GM19324 (cell line): ENCODE measurements around the gene INHBA.

Source experiments
- ATAC-seq: cut with Tn5 transposase; IDR thresholded peaks from one replicate; pipeline ENCODE4 v1.9.1; 2021; ENCODE audit warnings: mild to moderate bottlenecking, moderate library complexity; ENCODE audit not compliant: unreplicated experiment, low FRiP score

The INHBA gene

GRCh38 chr7:41715000-41715399 lies 12.1 kb upstream of the INHBA start:
- ATAC-seq: no peak

- no peak for ATAC-seq
These were observed 8.6 kb upstream of the INHBA start for GRCh38 chr7:41711283-41712064.

GRCh38 chr7:41710838-41711237 lies 7.9 kb upstream of the INHBA start:
- no peak for ATAC-seq

- ATAC-seq: no peak
These were observed 6.7 kb upstream of the INHBA start for GRCh38 chr7:41709621-41710020.

GRCh38 chr7:41708581-41709358 lies 5.9 kb upstream of the INHBA start:
- ATAC-seq: no peak

- ATAC-seq: no peak
These were observed 3.5 kb upstream of the INHBA start for GRCh38 chr7:41706228-41706930.

- peak; percentile 99 for ATAC-seq
These were observed 2.4 kb upstream of the INHBA start for GRCh38 chr7:41705109-41705901.

- no peak for ATAC-seq
These were observed 1.6 kb downstream of the INHBA start for GRCh38 chr7:41701068-41701941.

- no peak for ATAC-seq
These were observed 2.8 kb downstream of the INHBA start for GRCh38 chr7:41700044-41700471.

GRCh38 chr7:41699516-41699915 lies 3.4 kb downstream of the INHBA start:
- no peak for ATAC-seq

GRCh38 chr7:41698726-41699125 lies 4.2 kb downstream of the INHBA start:
- ATAC-seq: no peak

GRCh38 chr7:41698114-41698513 lies 4.8 kb downstream of the INHBA start:
- ATAC-seq: no peak

- ATAC-seq: no peak
These were observed 6.5 kb downstream of the INHBA start for GRCh38 chr7:41696323-41696916.

GRCh38 chr7:41695661-41696322 lies 7.1 kb downstream of the INHBA start:
- ATAC-seq: no peak

GRCh38 chr7:41694495-41694894 lies 8.4 kb downstream of the INHBA start:
- ATAC-seq: no peak

- ATAC-seq: no peak
These were observed 9.5 kb downstream of the INHBA start for GRCh38 chr7:41693150-41693997.

- no peak for ATAC-seq
These were observed 10.6 kb downstream of the INHBA start for GRCh38 chr7:41692251-41692650.
